Activated CD4-positive, alpha-beta T cell treated with anti-CD3 and anti-CD28 coated beads for 36 hours (primary cell): Measurements from ENCODE around the gene MAT1A. TPM values are rescaled to one million over a fixed set of nuclear protein-coding genes. Genes with fewer than 3 reads are reported as not detected.

ENCODE experiments used
- ATAC-seq: fragments of 200-7000 bp; cut with Tn5 transposase; one replicate; pipeline ENCODE4 v1.10.0; 2021; ENCODE audit warnings: mild to moderate bottlenecking, moderate library complexity
- CTCF ChIA-PET: fragments of 350-600 bp; sonication (Branson Sonifier 250); formaldehyde crosslinking; loops from one replicate; lab custom pipeline; 2021; ENCODE audit warnings: antibody characterized with exemption; lab: Charles Lee
- POLR2A ChIA-PET: fragments of 350-600 bp; sonication (Branson Sonifier 250); formaldehyde crosslinking; loops from one replicate; lab custom pipeline; 2021; ENCODE audit warnings: antibody characterized with exemption, inconsistent platforms; lab: Charles Lee
- DNase-seq: peaks from one replicate; pipeline ENCODE4 v3.0.0-alpha.2; 2020
- H3K27ac Mint-ChIP-seq: one replicate; pipeline ENCODE4 v1.8.0; 2021; ENCODE audit warnings: mixed read lengths
- H3K27me3 Mint-ChIP-seq: one replicate; pipeline ENCODE4 v1.8.0; 2021; ENCODE audit warnings: mixed read lengths
- H3K36me3 Mint-ChIP-seq: one replicate; pipeline ENCODE4 v1.8.0; 2021; ENCODE audit warnings: low read depth, mixed read lengths
- H3K4me1 Mint-ChIP-seq: one replicate; pipeline ENCODE4 v1.8.0; 2021; ENCODE audit warnings: mixed read lengths
- H3K4me3 Mint-ChIP-seq: one replicate; pipeline ENCODE4 v1.8.0; 2021; ENCODE audit warnings: mild to moderate bottlenecking, moderate library complexity, mixed read lengths
- H3K9me3 Mint-ChIP-seq: one replicate; pipeline ENCODE4 v1.8.0; 2021; ENCODE audit warnings: low read depth, mixed read lengths
- intact Hi-C, 2 experiments: fragments of 100-400 bp; cut with DNase I in 1 of 2; cut with micrococcal nuclease in 1 of 2; formaldehyde crosslinking; loops; one replicate each; pipeline versions ENCODE4 v1.14.2 to v1.15.1; 2022 to 2024; cut with DNase I, micrococcal nuclease
- total RNA-seq, 2 experiments: library from RNA; stranded (reverse); gene quantifications; one replicate each; pipeline ENCODE4 v1.2.3, GENCODE V29; 2021

The MAT1A gene
- total RNA-seq = not detected

- Mint-ChIP-seq H3K36me3 (no peaks in the 10 kb centered on the region), H3K27ac (no peak within 1 kb of the TSS), H3K27me3 (peaks cover 14% of the 10 kb centered on the region), H3K9me3 (no peaks in the 10 kb centered on the region), H3K4me1 (no peaks in the 10 kb centered on the region), H3K4me3 (no peak within 1 kb of the TSS)
- ATAC-seq (no peak), DNase-seq (no peak)
- POLR2A ChIA-PET = no interaction called here
- CTCF ChIA-PET = interaction anchor here (0.9 to 1.2 kb wide), 2 partner anchors 29 to 242 kb away, joined by 3 to 6 read pairs; no protein-coding TSS in a partner anchor
- intact Hi-C loops = no loop called here
Measured at GRCh38 chr10:80289451-80290287, at the start of gene MAT1A. TSS of gene MAT1A (minus strand) at chr10:80289658. CDS start at chr10:80289423, 235 bp downstream.

- ATAC-seq (no peak), DNase-seq (no peak)
- no peak overlapping the region for H3K4me3 Mint-ChIP-seq
- no peak overlapping the region for H3K27ac Mint-ChIP-seq
- ChIA-PET POLR2A (no interaction called here), CTCF (no interaction called here)
- no peaks in the 10 kb centered on the region for H3K4me1 Mint-ChIP-seq
- H3K9me3 Mint-ChIP-seq = no peaks in the 10 kb centered on the region
- H3K36me3 Mint-ChIP-seq = no peaks in the 10 kb centered on the region
- H3K27me3 Mint-ChIP-seq = no peaks in the 10 kb centered on the region
- intact Hi-C loops = no loop called here
Measured at GRCh38 chr10:80333983-80334382, 44.5 kb upstream of the MAT1A start.

GRCh38 chr10:80324891-80325364 is 35.5 kb upstream of the MAT1A start:
- H3K4me3 Mint-ChIP-seq = no peak overlapping the region
- H3K36me3 Mint-ChIP-seq = no peaks in the 10 kb centered on the region
- CTCF ChIA-PET = interaction anchor here (0.5 to 1.3 kb wide), 2 partner anchors 18 to 258 kb away, joined by 3 to 4 read pairs; no protein-coding TSS in a partner anchor
- H3K27me3 Mint-ChIP-seq = peaks cover 3% of the 10 kb centered on the region
- POLR2A ChIA-PET = no interaction called here
- no peaks in the 10 kb centered on the region for H3K4me1 Mint-ChIP-seq
- intact Hi-C loops = no loop called here
- ATAC-seq (no peak), DNase-seq (no peak)
- no peak overlapping the region for H3K27ac Mint-ChIP-seq
- H3K9me3 Mint-ChIP-seq = no peaks in the 10 kb centered on the region

- DNase-seq (no peak), ATAC-seq (no peak)
- H3K9me3 Mint-ChIP-seq = no peaks in the 10 kb centered on the region
- ChIA-PET CTCF (interaction anchor here (1.3 kb wide), 1 partner anchor 19 kb away, joined by 3 read pairs; no protein-coding TSS in a partner anchor), POLR2A (no interaction called here)
- H3K27me3 Mint-ChIP-seq = peaks cover 3% of the 10 kb centered on the region
- no peak overlapping the region for H3K4me3 Mint-ChIP-seq
- intact Hi-C loops = no loop called here
- H3K4me1 Mint-ChIP-seq = no peaks in the 10 kb centered on the region
- no peak overlapping the region for H3K27ac Mint-ChIP-seq
- no peaks in the 10 kb centered on the region for H3K36me3 Mint-ChIP-seq
Measured at GRCh38 chr10:80324086-80324485, 34.6 kb upstream of the MAT1A start.

GRCh38 chr10:80323311-80323710 is 33.9 kb upstream of the MAT1A start:
- Mint-ChIP-seq H3K4me1 (no peaks in the 10 kb centered on the region), H3K4me3 (no peak overlapping the region), H3K27ac (no peak overlapping the region), H3K27me3 (peaks cover 3% of the 10 kb centered on the region), H3K9me3 (no peaks in the 10 kb centered on the region), H3K36me3 (no peaks in the 10 kb centered on the region)
- ChIA-PET CTCF (interaction anchor here (1.3 kb wide), 1 partner anchor 14 kb away, joined by 3 read pairs; no protein-coding TSS in a partner anchor), POLR2A (no interaction called here)
- intact Hi-C loops = no loop called here
- DNase-seq (no peak), ATAC-seq (no peak)

- intact Hi-C loops = no loop called here
- Mint-ChIP-seq H3K4me1 (no peaks in the 10 kb centered on the region), H3K36me3 (no peaks in the 10 kb centered on the region), H3K27me3 (peaks cover 3% of the 10 kb centered on the region), H3K4me3 (no peak overlapping the region), H3K9me3 (no peaks in the 10 kb centered on the region), H3K27ac (no peak overlapping the region)
- ChIA-PET CTCF (interaction anchor here (1.3 kb wide), 1 partner anchor 14 kb away, joined by 3 read pairs; no protein-coding TSS in a partner anchor), POLR2A (no interaction called here)
- ATAC-seq (no peak), DNase-seq (no peak)
Measured at GRCh38 chr10:80322711-80323110, 33.3 kb upstream of the MAT1A start.

- no peak for ATAC-seq
- DNase-seq = no peak
- no peak overlapping the region for H3K4me3 Mint-ChIP-seq
- no peak overlapping the region for H3K27ac Mint-ChIP-seq
- intact Hi-C loops = no loop called here
- no peaks in the 10 kb centered on the region for H3K36me3 Mint-ChIP-seq
- no peaks in the 10 kb centered on the region for H3K4me1 Mint-ChIP-seq
- POLR2A ChIA-PET = no interaction called here
- no peaks in the 10 kb centered on the region for H3K9me3 Mint-ChIP-seq
- CTCF ChIA-PET = interaction anchor here (0.7 to 1.3 kb wide), 2 partner anchors 15 to 20 kb away, joined by 3 read pairs; no protein-coding TSS in a partner anchor
- H3K27me3 Mint-ChIP-seq = peaks cover 3% of the 10 kb centered on the region
Measured at GRCh38 chr10:80322158-80322557, 32.7 kb upstream of the MAT1A start.

- POLR2A ChIA-PET = no interaction called here
- CTCF ChIA-PET = interaction anchor here (0.7 kb wide), 1 partner anchor 19 kb away, joined by 3 read pairs; no protein-coding TSS in a partner anchor
Measured at GRCh38 chr10:80321183-80321582, 31.7 kb upstream of the MAT1A start.

GRCh38 chr10:80320377-80320776 is 30.9 kb upstream of the MAT1A start:
- H3K36me3 Mint-ChIP-seq = no peaks in the 10 kb centered on the region
- no peaks in the 10 kb centered on the region for H3K4me1 Mint-ChIP-seq
- H3K27me3 Mint-ChIP-seq = no peaks in the 10 kb centered on the region
- intact Hi-C loops = no loop called here
- H3K4me3 Mint-ChIP-seq = no peak overlapping the region
- DNase-seq (no peak), ATAC-seq (no peak)
- CTCF ChIA-PET = interaction anchor here (0.6 kb wide), 2 partner anchors 25 to 342 kb away, joined by 3 to 4 read pairs; no protein-coding TSS in a partner anchor
- H3K27ac Mint-ChIP-seq = no peak overlapping the region
- H3K9me3 Mint-ChIP-seq = no peaks in the 10 kb centered on the region
- POLR2A ChIA-PET = no interaction called here

More at GRCh38 chr10:80321183-80321582, 31.7 kb upstream of the MAT1A start:
- intact Hi-C loops = no loop called here
- Mint-ChIP-seq H3K27ac (no peak overlapping the region), H3K9me3 (no peaks in the 10 kb centered on the region), H3K27me3 (no peaks in the 10 kb centered on the region), H3K4me3 (no peak overlapping the region), H3K4me1 (no peaks in the 10 kb centered on the region), H3K36me3 (no peaks in the 10 kb centered on the region)
- no peak for ATAC-seq
- no peak for DNase-seq

- intact Hi-C loops = no loop called here
- H3K4me1 Mint-ChIP-seq = no peaks in the 10 kb centered on the region
- H3K4me3 Mint-ChIP-seq = no peak overlapping the region
- H3K27ac Mint-ChIP-seq = no peak overlapping the region
- no peaks in the 10 kb centered on the region for H3K9me3 Mint-ChIP-seq
- DNase-seq (no peak), ATAC-seq (no peak)
- POLR2A ChIA-PET = no interaction called here
- H3K36me3 Mint-ChIP-seq = no peaks in the 10 kb centered on the region
- CTCF ChIA-PET = interaction anchor here (0.6 kb wide), 1 partner anchor 24 kb away, joined by 4 read pairs; no protein-coding TSS in a partner anchor
- no peaks in the 10 kb centered on the region for H3K27me3 Mint-ChIP-seq
Measured at GRCh38 chr10:80319725-80320290, 30.4 kb upstream of the MAT1A start.

GRCh38 chr10:80319318-80319717 is 29.9 kb upstream of the MAT1A start:
- DNase-seq = no peak
- intact Hi-C loops = no loop called here
- ChIA-PET POLR2A (no interaction called here), CTCF (no interaction called here)
- Mint-ChIP-seq H3K27me3 (no peaks in the 10 kb centered on the region), H3K4me3 (no peak overlapping the region), H3K36me3 (no peaks in the 10 kb centered on the region), H3K27ac (no peak overlapping the region), H3K4me1 (no peaks in the 10 kb centered on the region), H3K9me3 (no peaks in the 10 kb centered on the region)
- ATAC-seq = no peak
